Measurements from ENCODE around the gene CMSS1. TPM values are rescaled to one million over a fixed set of nuclear protein-coding genes. Genes with fewer than 3 reads are reported as not detected.

The CMSS1 gene
- total RNA-seq, 1 donor from 2014 or later = 51.5 TPM

DNA sequence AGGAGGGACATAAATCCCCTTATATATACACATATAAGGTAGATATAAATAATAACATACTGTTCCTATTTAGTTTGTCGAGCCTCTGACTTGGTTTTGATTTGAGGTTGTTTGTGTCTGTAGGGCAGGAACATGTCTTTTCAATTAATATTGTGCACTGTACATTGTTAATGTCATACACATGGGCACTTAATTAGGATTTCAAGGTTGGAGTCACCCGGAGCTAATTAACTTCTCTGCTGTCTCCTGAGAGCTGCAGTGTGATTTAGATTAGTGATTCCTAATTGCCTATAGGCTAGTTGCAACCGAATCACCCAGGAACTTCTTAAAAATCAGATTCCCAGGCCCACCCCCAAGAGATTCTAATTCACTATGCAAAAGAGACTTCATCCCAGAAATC, 347.1 kb downstream of the CMSS1 start:
- no peak for DNase-seq (ENCODE audit: low spot score)

DNA sequence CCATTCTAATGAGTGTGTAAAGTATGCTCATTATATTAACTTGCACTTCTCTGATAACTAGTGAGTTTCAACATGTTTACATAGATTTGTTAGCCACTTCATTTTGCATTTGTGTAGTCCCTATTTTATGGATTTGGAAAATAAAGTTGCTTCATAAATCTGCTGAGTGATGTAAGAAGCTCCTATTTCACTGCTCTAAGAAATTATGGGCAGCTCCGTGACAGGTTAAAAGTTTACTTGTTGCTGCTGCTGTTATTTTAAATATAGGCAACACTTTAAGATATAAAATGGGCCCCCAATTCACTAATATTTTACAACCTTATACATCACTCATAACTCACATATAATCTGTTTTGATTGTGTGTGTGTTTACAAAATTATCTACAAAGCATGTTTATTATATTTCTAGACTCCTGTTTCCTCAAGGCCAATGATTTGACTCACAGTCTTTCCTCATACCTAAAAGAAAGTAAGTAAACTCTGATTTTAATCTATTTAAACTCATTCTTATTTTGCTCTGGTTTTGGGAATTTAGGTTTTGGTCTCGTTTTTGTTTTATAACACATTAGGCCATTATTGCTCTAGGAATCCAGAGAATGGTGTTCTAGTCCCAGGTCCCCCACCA, 348.4 kb downstream of the CMSS1 start:
- DNase-seq (ENCODE audit: low spot score) = no peak

- DNase-seq (ENCODE audit: low spot score) = no peak
Observed at GRCh38 chr3:100169201-100169920, 351.7 kb downstream of the CMSS1 start.

GRCh38 chr3:100170486-100170885, 352.8 kb downstream of the CMSS1 start:
- DNase-seq (ENCODE audit: low spot score) = no peak

DNA sequence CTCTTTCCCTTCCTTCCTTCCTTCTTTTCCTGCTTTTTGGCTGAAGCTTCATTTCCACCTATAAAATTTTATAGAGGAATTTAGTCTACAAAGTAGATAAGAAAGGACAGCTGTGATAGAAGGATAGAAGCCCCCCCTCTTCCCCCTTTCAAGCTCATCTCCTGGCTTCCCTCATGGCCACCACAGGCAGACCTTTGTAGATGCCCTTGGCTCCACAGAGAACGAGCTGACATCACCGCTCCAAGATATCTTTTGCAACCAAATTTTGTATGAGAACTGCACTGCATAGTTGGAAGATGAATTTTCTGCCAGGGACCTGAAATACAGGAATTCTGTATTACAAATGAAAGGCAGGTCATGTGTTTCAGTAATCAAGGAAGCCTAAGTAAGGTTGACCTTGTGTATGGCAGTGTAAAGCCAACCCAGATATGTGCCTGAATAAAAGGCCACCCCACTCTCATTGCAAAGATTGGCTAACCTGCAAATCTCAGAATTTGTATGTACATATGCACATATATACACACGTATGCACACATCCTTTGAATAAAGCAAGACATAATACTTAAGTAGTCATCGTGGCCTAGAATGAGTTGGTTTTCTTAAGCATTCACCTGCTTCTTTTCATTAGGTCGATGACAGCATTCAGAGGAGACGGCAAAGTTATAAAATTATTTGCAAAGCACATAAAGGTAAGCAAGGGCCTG, 353.7 kb downstream of the CMSS1 start:
- DNase-seq (ENCODE audit: low spot score) = no peak

GRCh38 chr3:100173961-100174360, 356.3 kb downstream of the CMSS1 start:
- no peak for DNase-seq (ENCODE audit: low spot score)

DNA sequence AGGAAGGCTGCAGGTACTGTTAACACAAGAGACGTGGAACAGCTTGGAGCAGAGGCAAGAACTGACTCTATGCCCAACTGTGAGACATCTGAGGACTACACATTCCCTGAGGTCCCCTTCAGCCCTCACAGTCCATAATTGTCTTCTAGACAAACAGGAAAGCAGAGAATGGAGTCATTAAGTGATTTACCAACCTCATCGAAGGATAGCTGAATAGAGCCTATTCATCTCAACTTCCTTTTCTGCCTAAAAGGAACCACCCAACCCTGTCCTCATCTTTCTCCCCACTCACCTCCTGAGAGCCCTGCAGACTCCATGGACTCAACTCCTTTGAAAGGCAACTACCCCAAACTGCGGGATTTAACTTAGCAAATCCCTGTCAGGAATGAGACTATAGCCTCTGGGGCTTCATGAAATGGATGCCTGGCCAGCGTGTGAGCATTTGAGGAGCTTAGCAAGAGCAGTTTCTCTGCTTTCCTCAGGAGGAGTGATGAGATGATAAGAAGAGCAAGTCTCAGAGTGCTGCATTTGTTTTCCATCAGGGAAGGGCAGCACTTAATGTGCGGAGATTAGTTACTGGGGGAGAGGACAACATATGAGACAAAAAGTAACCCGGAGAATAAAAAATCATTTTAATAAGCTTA, 358.1 kb downstream of the CMSS1 start:
- DNase-seq (ENCODE audit: low spot score) = no peak

- no peak for DNase-seq (ENCODE audit: low spot score)
Observed at GRCh38 chr3:100179692-100180349, 362.2 kb downstream of the CMSS1 start.

DNA sequence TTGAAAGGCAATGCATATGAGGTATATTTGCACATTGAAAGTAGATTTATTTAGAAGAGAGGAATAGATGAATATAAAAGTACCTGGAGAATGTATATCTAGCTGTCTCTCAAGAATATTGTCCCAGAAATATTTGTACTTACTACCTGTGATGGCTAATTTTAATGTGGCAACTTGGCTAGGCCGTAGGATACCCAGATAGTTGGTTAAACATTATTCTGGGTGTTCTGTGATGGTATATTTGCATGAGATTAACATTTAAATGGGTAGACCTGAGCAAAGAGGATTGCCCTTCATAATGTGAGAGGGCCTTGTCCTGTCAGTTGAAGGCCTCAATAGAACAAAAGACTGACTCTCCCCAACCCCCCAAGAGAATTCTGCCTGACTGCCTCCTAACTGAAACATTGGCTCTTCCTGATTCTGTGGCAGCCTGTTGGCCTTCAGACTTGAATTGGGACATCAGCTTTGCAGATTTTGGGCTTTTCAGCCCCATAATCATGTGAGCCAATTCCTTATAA, 366.0 kb downstream of the CMSS1 start:
- no peak for DNase-seq (ENCODE audit: low spot score)

GRCh38 chr3:100184948-100185570, 367.4 kb downstream of the CMSS1 start:
- DNase-seq (ENCODE audit: low spot score) = no peak

- DNase-seq (ENCODE audit: low spot score) = no peak
Observed at GRCh38 chr3:100185847-100186246, 368.2 kb downstream of the CMSS1 start.

- DNase-seq (ENCODE audit: low spot score) = no peak
Observed at GRCh38 chr3:100189444-100189964, 371.8 kb downstream of the CMSS1 start.

- no peak for DNase-seq (ENCODE audit: low spot score)
Observed at GRCh38 chr3:100195375-100195774, 377.7 kb downstream of the CMSS1 start.

- no peak for DNase-seq (ENCODE audit: low spot score)
Observed at GRCh38 chr3:100197876-100198275, 380.2 kb downstream of the CMSS1 start.

DNA sequence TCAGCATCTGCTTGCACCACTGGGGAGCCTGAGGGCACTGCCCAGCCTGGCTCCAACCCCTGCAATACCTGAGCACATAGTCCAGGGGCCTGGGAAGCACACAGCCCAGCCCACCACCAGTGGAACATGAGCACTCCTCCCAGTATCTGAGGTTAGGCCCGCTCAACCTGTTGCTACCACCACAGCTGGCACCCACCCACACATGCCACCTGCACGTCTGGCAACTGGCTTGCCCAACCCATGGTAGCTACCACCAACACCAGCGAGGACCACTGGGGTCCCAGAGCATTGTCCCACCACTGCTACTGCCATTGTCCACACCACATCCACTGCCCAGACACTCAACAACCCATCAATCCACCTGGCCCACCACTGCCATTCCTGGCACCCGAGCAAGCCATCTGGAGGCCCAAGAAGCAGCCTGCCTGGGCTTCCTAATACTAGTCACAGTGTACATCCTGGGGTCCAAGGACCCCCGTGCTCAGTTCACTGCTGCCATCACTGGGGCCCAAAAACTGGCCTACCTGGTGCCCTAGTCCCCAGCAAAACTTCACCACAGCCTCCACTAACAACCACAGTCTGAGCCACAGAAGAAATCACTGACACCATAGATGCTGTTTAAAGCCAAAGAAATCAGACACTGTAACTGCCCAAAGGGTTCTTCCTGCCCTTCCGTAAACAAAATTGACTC, 381.1 kb downstream of the CMSS1 start:
- no peak for DNase-seq (ENCODE audit: low spot score)

DNA sequence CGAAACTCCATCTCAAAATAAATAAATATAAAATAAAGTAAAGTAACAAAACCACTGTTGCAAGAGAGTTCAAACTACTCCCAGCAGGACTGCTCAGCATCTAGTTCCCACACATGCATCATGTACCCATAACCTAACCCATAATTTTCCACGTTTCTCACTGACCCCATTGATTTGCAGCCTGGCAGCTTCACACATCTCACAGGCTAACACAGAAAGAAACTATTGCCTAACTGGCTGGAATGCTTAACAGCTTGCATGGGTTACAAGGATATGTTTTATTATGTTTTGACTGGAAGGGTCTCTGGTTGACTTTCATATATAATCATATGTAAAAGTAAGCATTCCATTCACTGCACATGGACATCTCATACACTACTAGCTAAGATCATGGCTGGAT, 387.5 kb downstream of the CMSS1 start:
- DNase-seq (ENCODE audit: low spot score) = no peak

DNA sequence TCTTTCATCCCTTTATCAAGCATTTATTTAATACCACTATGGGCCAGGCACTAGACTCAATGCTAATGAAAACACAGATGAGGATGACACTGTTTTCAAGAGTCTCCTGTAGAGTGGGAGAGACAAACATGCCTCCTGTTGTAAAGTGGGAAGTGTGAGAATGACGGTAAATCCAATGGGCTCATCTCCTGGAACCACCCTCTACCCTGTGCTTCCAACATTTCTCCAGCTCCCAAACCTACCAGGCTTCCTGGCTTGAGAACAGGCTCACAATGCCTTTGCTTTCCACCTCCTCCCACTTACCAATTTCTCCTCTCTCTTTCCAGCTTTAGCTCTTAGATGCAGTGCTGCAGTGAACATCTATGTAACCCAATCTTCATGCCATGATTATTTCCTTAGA, 389.0 kb downstream of the CMSS1 start:
- no peak for DNase-seq (ENCODE audit: low spot score)

DNA sequence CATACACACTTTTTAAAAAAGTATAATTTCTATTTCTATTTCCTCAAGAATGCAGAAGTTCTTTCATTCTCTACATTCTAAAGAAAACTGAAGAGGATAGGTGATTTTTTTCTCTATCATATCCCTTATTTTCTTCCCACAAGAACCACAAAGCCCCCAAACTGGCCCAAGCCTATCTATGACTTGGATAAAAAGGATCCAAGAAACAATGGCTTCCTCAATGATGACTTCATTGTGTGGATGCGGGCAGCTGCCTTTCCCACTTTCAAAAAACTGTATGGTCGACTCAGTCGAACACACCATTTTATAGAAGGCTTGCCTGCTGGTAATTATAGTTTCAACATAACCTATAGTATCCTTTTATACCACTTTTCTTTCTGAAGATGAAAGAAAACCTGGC, 390.2 kb downstream of the CMSS1 start:
- DNase-seq (ENCODE audit: low spot score) = no peak

- no peak for DNase-seq (ENCODE audit: low spot score)
Observed at GRCh38 chr3:100209169-100209568, 391.5 kb downstream of the CMSS1 start.
